Lower leg skin (tissue), 3 donors: ENCODE measurements around the gene CHST12.

ENCODE experiments used
- CTCF ChIP-seq, 3 donors: fragments of 450-650 bp; IDR thresholded peaks; one replicate each; pipeline ENCODE4 v1.5.1; 2016; ENCODE audit warnings: antibody characterized with exemption in 3 of 3, mild to moderate bottlenecking in 3 of 3, moderate library complexity in 2 of 3
- POLR2A ChIP-seq, 2 donors: fragments of 450-650 bp; IDR thresholded peaks; one replicate each; pipeline ENCODE4 v1.6.1; 2016 to 2017; ENCODE audit warnings: antibody characterized with exemption in 2 of 2, mild to moderate bottlenecking in 1 of 2, moderate library complexity in 1 of 2

GRCh38 chr7:2379161-2379560, 24.2 kb upstream of the CHST12 start:
- TF ChIP-seq CTCF (IDR thresholded peaks at IDR 0.05) (no peak), POLR2A (IDR thresholded peaks at IDR 0.05) (no peak)
